NCI-H2107 treated with DMSO at 0.1 percent for 48 hours (cell line): ENCODE results near the gene MEOX1.
"Not testable (repeated sequence)": the region's sequence is repeated elsewhere in the genome, so short reads cannot be mapped to it uniquely, and the experiment has no call there.

Experiments
- DNase-seq: peaks from one replicate; lab custom pipeline; 2025; ENCODE audit not compliant: unreplicated experiment; lab: John Stamatoyannopoulos, UW

MEOX1 gene

DNA sequence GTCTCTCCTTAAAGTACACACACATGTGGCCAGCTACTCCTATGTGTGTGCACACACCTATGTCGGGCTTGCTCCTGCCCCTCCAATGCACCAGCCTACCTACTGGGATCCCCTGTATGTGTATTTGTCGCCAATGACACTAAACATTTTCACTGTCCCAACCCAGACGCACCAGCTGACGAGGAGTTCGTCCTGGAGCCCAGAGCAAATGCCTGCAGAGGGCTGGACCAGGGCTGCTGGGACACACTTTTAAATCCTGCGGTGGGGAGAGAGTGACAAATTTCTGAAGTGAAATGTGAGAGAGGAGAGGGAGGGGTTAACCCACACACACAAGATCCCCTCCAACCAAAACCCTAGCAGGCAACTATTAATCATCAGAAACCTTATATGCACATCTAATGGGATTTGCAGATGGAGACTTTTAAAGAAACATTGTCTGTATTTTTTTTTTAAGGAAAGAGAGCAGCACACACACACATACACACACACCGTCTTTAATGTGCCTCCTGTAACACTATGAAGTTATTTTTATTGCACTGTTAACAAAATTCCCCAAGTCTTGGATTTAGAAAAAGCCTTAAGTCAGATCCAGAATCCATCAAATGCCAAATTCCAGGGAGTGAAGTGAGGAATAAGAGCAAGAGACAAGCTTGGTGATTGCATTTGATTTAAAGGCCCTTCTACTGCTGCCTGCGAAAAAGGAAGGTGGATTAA is at the start of gene MEOX1:
TSS of gene MEOX1 (minus strand) at position 224 of the 714 bp plus-strand sequence. CDS start 388 bp downstream, outside the sequence.
- DNase-seq: no peak

DNA sequence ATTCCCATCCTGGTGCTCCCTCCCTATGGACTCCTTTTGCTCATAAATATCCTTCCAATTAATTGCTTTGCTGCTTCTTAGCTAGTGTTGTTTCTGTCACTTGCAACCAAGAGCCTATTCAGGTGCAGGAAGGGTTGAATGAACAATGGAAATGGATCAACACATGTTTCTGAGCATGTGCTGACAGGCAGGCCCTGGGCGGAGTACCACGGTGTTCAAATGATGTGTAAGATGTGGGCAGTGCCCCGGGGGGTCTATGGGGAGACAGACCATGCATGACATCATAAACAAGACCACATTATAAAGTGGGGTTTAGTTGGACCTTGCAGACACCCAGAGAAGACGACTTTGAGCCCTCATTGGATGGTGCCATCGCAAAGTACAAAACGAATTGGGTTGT is 48.4 kb upstream of the MEOX1 start:
- DNase-seq: no peak

DNA sequence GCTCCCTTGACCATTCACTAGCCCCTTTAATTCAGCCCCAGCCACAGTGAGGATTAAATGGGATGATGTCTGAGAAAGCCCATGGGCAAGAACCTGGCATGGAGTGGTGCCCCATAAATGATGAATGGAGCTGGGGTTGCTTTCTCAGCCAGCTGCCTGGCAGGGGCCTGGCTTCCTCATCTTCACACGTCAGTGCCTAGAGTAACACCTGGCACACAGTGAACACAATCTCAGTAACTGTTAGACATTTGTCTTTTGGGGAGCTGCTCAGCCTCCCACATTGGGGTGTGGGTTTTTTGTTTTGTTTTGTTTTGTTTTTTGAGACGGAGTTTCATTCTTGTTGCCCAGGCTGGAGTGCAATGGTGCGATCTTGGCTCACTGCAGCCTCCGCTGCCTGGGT is 47.5 kb upstream of the MEOX1 start:
- DNase-seq: no peak

DNA sequence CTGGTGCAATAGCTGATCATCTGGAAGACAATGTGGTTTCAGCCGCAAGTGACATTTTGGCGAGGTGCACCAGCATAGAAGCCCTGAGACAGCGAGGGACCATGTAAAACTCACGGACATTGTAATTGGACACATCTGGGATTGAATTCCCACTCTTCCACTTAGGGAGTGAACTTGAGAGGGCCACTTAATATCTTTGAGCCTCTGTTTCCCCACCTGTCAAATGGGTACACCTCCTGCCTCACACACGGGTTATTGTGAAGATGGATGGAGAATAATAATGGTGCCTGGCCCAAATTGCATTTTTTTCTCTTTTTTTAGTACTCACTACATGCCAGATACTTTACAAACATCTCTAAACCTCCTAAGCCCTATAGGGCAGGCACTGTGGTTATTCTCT is 45.5 kb upstream of the MEOX1 start:
- DNase-seq: no peak

DNA sequence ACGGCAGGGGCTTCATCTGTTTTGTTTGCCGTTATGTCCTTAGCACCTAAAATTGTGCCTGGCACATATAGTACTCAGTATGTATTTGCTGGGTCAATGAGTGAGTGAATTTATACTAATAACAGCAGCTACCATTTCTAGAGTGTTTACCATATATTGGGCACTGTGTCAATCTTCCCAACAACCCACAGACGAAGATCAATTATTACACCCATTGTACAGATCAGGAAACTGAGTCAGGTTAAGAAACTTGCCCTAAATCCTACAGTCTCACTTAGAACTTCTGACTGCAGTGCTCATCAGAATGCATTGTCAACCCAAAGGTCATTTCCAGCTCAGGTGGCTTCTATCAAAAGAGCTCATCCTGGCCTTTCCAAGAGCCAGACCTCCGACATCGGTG is 44.5 kb upstream of the MEOX1 start:
- no peak for DNase-seq

DNA sequence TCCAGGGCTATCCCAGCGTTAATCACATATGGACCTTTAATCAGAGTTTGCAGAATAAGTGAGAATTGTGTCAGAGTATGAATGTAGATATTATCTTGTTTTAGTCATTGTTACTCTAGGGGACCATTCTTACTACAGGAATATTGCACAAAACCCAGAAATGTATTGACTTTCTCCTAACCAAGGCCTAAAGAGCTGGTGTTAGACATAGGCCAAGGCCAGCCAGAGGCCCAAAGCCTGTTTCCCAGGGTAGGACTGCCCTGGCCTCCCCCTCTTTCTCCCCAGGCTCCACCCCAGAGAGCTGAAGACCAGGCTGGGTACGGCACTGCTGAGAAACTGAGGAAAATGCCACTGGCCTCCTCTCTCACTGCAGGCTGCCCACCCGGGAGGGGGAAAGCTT is 41.9 kb upstream of the MEOX1 start:
- DNase-seq: no peak

DNA sequence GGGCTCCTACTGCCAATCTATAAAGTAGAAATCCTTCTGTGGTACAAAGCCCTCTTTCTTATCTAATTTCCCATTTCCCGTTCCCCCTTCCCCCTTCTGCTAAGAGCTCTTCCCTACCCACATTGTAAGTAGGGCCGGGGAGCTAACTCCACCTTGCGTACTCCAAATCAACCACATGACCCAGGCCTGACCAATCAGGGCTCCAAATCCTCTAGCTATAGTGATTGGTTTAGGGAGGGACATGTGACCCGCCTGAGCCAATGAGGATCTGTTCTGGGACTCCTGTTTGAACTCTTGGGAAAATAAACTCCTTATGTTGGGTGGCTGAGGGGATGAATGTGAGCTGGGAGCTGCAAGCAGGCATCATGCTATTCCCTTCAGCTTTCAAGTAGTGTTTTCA is 40.9 kb upstream of the MEOX1 start:
- no peak for DNase-seq

DNA sequence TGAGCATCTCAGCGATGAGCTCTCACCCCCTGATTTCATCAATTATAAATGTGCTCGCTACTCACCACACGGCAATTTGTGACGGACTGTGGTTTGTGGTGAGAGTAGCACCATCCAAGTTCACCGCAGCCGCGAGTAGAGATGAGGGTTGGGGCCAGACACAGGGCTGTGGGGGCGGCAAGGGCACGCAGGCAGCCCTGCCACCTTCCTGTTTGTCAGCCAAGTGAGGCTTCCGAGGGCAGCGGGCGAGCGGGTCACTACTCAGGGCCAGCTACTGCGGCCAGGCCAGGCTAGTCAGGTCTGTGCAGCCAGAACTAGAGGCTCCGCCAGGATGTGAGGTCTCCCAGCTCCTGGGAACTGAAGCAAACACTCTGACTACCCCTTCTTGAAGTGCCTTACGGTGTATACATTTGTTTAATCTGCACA is 39.6 kb upstream of the MEOX1 start:
- no peak for DNase-seq

DNA sequence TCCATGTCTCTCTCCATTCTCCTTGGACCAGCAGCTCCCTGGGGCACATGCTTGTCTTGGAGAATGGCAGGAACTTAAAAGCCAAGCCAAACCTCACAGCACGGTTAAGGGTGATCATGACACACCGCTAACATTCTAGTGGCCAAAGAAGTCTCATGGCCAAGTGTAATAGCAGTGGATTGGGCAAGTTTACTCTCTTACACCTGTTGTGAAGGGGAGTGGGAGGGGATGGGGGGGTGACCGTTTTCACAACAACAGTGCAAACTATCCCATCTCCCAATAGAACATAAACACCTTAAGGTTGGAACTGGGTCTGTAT is 37.7 kb upstream of the MEOX1 start:
- no peak for DNase-seq

DNA sequence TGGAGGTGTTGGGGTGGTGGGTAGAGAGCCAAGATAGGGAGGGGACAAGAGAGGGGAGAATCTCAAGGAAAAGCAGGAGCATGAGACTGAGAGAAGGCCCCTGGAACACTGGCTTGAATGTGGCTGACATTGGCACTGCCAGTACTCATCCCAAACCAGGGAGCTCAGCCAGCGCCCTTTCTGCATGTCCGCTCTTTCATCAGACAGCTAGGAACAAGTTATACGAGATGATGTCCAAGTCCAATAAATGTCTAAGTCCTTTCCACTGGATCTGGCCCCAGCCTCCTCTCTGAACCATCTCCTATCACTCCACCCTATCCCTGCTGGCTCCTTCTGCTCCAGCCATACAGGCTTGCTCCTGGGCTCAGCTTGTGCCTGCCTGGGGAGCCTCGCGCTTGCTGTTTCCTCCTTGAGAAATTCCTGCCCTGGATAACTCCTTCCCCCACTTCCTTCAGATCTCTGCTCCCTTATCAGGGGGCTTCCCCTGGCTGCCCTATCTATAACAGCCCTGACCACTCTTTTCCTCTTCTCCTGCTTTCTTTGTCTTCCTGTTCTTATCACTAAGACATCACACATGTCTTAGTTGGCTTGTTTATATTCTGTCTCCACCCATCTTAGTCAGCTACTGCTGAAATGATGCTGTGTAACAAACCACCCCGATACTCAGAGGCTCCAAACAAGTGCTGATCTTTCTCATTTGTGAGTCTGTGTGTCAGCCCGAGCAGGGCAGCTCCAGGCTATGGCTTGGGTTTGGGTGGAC is 37.1 kb upstream of the MEOX1 start:
- DNase-seq: no peak

DNA sequence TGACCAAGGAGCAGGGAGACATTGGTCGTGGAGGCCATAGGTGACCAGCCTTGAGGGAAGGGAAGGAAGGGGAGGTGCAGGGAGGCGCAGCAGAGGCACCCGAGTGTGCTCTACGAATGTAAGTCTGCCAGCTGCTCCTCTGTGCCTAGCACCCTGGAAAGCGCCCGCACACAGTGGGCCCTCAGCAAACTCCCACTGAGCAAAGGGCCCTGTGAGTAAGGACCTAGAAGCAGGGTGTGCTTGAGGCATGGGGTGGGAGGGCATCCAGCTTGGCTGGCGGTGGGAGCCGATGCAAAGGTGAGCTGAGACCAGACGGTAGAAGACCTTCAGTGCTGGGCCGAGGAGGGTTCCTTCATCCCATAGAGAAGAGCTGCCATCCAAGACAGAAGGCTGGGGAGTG is 36.2 kb upstream of the MEOX1 start:
- DNase-seq: no peak

DNA sequence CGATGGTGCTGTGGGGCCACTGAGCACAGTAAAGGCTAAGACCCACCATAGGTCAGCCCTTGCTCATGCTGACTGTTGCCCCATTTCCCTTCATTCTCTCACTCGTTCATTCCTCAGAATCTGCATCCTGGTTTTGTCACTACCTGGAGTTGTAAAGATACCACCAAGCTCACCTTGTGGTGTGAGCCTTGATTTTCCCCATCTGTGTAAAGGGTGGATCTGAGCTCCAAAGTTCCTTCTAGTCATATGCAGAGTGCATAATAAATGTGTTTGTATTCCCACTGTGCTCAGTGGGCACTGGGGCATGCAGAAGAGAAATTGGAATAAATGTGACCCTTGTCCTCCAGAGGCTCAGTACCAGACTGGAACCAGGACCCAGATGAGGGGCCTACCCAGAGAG is 35.2 kb upstream of the MEOX1 start:
- no peak for DNase-seq

DNA sequence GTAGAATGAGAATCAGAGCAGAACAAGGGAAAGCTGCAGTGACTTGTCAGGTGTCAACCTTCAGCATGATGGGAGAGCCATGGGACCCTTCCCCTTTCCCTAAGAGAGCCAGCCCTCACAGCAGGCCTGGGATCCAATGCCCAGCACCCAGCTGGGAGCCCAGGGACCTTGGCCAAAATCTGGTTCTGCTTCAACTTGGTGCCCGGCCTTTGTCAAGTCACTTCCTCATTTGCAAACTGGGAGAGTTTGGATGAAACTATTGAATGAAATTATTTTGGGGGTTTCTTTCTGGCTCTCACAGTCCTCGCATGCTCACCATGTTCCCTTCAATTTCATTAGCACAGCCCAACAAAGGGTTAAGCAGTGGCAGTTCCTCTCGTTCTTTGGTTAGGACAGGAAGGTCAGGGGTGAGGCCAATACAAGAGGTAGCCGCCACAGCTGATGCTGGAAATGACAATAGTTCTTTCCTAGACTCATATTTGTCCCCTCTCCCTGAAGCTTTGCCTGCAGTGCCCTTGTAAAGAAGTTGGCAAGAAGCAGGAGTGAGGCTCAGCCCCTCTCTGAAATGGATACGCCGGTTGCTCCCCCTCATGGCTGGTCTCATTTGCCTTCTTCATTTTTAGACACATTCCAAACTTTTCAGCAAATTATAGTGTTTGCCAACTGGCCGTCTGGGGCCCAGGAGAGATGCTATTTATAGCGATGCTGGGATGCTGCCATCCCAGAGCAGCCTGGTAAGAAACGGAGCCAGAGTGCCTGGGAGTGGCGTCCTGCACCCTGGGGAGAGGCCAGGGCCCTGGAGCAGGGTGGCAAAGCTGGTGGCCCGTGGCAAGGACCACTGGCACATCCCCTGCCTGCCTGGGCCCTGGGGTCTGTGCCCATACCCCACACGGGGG is 34.5 kb upstream of the MEOX1 start:
- no peak for DNase-seq

DNA sequence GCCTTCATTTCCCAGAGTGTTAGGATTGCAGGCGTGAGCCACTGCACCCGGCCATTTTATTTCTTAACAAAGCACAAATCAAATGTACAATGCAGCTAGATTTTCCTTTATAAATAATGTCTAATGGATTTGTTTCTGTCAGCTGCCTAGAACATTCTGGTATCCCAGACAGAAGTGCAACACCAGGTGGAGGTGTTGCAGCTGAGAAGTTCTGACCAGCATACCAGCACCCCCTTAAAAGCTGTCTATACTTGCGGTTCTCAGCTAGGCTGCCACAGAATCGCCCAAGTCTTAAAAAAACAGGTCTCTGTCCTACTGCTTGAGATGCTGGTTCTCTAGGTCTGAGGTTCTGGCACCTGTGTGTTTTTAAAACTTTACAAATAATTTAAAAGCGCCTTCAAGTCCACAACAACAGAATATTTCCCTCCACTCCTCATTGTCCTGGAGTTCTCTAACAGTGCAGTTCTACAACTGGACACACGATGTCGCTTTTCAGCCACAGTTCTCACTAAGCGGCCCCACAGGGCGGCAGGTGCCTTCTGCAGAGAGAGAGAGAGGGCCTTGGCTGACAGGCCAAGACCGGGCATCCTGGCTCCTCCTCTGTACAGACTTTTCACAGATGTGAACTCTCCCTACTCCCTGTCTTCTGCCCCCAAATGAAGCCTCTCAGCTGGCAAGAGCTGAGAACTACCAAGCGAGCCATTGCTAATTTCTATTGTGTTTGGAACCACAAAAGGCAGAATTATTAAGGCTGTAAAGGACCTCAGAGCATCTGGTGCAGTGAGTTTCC is 32.6 kb upstream of the MEOX1 start:
- peak; percentile 68 for DNase-seq

DNA sequence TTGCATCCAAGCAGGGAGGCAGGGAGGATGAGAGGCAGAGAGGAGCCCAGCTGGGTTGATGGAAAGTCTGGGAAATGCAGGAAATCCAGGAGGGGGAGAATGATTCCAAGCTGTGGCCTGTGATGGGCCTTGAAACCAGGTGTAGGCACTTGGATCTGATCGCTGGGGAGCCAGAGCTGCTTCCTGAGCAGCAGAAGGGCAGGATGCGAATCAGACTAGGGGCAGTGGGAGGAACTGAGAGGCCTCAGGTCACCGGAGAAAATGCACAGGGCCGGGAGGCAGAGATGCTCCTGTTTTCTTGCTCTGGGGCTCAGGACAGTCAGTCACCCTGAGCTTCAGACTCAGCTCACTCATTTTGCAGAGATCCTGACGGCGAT is 29.6 kb upstream of the MEOX1 start:
- no peak for DNase-seq

DNA sequence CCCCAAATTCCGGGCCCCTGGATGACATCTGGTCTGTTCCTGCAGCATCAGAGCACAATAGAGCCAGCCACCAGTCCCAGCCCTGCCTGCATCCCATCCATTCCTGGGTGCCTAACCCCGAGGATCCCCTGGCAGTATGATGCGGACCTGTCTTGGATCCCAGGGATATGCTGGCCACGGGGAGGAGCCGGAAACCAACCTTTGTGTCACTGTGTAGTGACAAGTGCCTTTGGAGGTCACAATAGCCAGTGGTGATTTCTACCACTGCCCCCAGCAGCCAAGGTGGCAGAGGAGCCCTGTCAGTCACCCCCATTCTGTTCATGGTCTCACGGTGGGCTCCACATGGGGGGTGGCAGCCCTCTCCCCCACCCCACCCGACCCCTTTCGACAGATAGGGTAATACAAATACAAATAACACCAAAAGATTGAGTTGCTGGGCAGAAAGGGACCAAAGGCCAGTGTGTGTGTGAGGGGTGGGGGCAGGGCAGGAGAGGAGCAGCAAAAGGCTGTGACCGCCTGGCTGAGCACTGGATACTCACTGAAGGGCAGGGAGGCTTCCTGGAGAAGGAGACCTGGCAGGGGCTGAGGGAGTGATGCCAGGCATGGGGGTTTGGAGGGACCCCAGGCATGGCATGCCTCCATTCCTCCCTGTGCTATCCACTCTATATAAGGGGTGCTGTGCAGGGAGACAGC is 29.0 kb upstream of the MEOX1 start:
- DNase-seq: no peak

DNA sequence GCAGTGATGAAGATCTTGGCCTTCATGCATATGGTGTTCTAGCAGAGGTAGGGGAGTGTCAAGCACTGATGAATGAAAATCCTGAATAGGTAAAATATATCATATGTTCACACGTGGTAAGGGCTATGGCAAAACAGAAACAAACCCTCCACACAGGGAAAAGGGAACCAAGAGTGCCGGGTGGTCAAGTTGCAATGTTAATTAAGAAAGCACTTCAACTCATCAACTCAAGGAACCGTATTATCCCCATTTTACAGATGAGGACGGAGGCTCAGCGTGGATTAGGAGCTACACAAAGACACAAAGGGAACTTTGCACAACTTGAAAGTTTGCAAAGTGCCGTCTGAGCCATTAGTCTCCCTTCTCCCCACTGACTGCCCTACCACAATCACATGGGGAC is 28.1 kb upstream of the MEOX1 start:
- no peak for DNase-seq

DNA sequence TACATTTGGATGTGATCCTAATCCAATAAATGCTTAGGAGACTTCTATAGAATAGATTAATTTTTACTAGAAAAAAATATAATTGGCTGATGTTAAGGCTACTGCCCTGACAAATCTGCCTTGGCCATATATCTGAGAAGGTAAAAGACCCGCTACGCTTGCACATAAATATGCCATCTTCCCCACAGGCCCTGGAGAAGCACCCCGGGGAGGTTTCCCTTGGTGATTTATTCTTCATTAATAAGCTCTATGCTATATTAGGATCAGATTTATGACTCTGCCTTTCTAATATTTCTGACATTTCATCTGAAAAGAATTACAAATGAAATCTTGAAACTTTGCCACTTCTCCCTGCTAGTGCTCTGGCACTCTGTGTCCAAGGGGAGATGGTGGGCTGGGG is 27.4 kb upstream of the MEOX1 start:
- DNase-seq: no peak

DNA sequence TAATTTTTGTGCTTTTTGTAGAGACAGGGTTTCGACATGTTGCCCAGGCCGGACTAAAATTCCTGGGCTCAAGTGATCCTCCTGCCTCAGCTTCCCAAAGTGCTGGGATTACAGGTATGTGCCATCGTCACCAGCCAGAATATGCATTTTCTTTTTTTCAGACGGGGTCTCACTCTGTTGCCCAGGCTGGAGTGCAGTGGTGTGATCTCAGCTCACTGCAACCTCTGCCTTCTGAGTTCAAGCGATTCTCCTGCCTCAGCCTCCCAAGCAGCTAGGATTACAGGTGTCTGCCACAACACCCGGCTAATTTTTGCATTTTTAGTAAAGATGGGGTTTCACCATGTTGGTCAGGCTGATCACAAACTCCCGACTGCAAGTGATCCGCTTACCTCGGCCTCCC is 25.2 kb upstream of the MEOX1 start:
- DNase-seq: not testable (repeated sequence)

DNA sequence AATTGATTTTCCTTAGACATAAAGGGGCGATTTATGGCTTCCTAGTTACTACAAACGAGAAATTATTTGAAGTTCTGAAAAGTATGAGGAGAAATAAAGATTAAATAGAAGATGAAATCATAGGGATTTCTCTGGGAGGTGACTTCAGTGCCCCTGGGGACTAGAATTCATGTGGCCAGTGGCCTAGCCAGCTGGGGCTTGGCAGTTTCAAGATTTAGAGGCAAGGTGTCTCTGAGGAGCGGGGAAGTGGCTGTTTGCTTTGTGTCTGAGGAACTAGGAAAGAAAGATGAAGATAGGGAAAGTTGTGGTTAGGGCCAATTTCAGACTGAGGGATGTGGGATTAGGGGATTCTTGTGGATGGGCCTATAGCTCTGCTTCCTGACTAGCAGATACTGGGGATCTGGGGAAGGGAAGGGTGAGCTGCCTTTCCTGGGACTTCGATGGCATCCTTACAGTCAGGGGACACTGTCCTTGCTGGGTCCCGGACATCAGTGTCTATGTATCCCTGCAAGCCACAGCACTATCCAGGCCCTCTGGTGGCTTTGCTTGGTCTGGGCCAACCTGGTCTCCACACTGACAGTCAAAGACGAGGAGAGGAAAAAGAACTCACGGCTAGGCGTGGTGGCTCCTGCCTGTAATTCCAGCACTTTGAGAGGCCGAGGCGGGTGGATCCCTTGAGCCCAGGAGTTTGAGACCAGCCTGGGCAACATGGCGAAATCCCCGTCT is 22.4 kb upstream of the MEOX1 start:
- no peak for DNase-seq
